HL-60/S4 treated with retinoic acid at 250 ng/mL for 4 days and 3 days (cell line): Measurements from ENCODE around the gene HSD17B11.
"Not testable (repeated sequence)": the region's sequence is repeated elsewhere in the genome, so short reads cannot be mapped to it uniquely, and the experiment has no call there.

Experiments
- in situ Hi-C: fragments of 300-500 bp; cut with MboI; formaldehyde crosslinking; loops from 2 replicates; pipeline ENCODE4 v1.7.0; 2022; ENCODE audit warnings: low sequenced_read_pairs

Gene HSD17B11

GRCh38 chr4:87390891-87391575 is at the start of gene HSD17B11:
HSD17B11 (minus strand) TSS chr4:87391188; CDS start chr4:87391070, 118 bp downstream.
- in situ Hi-C loops: no loop called here

GRCh38 chr4:87433342-87433741 is 42.4 kb upstream of the HSD17B11 start:
- in situ Hi-C loops: no loop called here

- in situ Hi-C loops: no loop called here
Measured at GRCh38 chr4:87430038-87430437, 39.0 kb upstream of the HSD17B11 start.

DNA sequence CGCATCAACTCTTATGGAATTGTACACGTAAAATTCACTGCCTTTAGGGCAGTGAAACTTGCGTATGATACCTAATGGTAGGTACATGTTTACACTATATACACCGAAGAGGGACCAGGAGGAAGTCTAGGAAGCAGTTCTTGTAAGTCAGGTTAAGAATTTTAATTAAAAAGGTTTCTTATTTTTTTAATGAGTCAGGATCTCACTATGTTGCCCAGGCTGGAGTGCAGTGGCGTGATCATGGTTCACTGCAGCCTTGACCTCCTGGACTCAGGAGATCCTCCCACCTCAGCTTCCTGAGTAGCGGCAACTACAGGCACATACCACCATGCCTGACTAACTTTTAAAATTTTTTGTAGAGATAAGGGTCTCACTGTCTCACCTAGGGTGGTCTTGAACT is 38.0 kb upstream of the HSD17B11 start:
- in situ Hi-C loops: no loop called here

GRCh38 chr4:87427518-87427868 is 36.5 kb upstream of the HSD17B11 start:
- in situ Hi-C loops: no loop called here

DNA sequence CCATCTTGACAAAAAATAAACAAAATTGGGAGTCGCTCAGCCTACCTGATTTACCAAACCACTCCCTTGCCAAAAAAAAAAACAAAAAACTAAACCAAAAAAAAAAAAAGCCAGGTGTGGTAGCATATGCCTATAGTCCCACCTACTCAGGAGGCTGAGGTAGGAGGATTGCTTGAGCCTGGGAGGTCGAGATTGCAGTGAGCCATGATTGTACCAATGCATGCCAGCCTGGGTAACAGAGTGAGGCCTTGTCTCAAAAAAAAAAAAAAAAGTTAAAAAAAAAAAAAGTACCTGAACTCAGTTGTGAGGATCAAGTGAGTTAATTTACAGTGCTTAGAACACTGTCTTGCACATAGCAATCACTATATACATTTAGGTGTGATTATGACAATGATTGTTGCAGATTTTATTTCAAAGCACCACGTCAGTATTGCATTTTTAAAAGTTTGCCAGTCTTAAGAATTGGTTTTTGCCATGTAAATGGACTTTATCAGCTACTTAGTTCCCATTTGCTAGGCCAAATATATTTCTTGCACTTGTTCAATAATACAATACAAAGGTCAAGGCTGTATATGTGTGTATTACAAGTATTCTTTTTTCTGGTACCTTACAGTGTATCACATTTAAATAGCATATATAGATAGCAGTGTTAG is 36.0 kb upstream of the HSD17B11 start:
- in situ Hi-C loops: no loop called here

GRCh38 chr4:87425711-87426110 is 34.7 kb upstream of the HSD17B11 start:
- in situ Hi-C loops: no loop called here

- in situ Hi-C loops: not testable (repeated sequence)
Measured at GRCh38 chr4:87424099-87424543, 33.1 kb upstream of the HSD17B11 start.

- in situ Hi-C loops: no loop called here
Measured at GRCh38 chr4:87423317-87424098, 32.5 kb upstream of the HSD17B11 start.

GRCh38 chr4:87422104-87423052 is 31.4 kb upstream of the HSD17B11 start, which contains the start of gene NUDT9:
NUDT9 (plus strand) TSS chr4:87422573; CDS start chr4:87422906, 333 bp downstream.
- in situ Hi-C loops: no loop called here

GRCh38 chr4:87420276-87420830 is 29.4 kb upstream of the HSD17B11 start:
- in situ Hi-C loops: no loop called here

- in situ Hi-C loops: no loop called here
Measured at GRCh38 chr4:87419578-87420249, 28.7 kb upstream of the HSD17B11 start.

DNA sequence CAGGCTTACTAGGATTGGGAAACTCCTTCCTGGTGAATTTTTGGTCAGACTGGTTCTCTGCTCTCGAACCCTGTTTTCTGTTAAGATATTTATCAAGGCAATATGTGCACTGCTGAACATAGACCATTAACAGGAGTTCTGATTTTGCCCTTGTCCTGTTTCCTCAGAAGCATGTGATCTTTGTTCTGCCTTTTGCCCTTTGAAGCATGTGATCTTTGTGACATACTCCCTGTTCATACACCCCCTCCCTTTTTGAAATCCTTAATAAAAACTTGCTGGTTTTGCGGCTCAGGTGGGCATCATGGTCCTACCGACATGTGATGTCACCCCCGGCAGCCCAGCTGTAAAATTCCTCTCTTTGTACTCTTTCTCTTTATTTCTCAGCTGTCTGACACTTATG is 27.4 kb upstream of the HSD17B11 start:
- in situ Hi-C loops: not testable (repeated sequence)

GRCh38 chr4:87416965-87417364 is 26.0 kb upstream of the HSD17B11 start:
- in situ Hi-C loops: no loop called here

GRCh38 chr4:87414816-87415215 is 23.8 kb upstream of the HSD17B11 start:
- in situ Hi-C loops: no loop called here

GRCh38 chr4:87410679-87411078 is 19.7 kb upstream of the HSD17B11 start:
- in situ Hi-C loops: no loop called here

- in situ Hi-C loops: no loop called here
Measured at GRCh38 chr4:87410157-87410556, 19.2 kb upstream of the HSD17B11 start.

GRCh38 chr4:87409420-87409939 is 18.5 kb upstream of the HSD17B11 start:
- in situ Hi-C loops: no loop called here

- in situ Hi-C loops: not testable (repeated sequence)
Measured at GRCh38 chr4:87406902-87407301, 15.9 kb upstream of the HSD17B11 start.
